Caco-2 (cell line): ENCODE data around the gene LAMC1. TPM values are rescaled to one million over a fixed set of nuclear protein-coding genes. Genes with fewer than 3 reads are reported as not detected.

Experiments
- Bru-seq: library from RNA; stranded (reverse); fragments of 400-500 nt; gene quantifications from one replicate; lab custom pipeline; 2021; lab: Mats Ljungman, UMichigan
- BruChase-seq, 2 experiments: library from RNA; stranded (reverse); fragments of 400-500 nt; gene quantifications; one replicate each; lab custom pipeline; 2021; lab: Mats Ljungman, UMichigan
- BruUV-seq: library from RNA; stranded (reverse); fragments of 400-500 nt; replicated peaks from 2 replicates; lab custom pipeline; 2021; lab: Mats Ljungman, UMichigan
- CTCF ChIA-PET: fragments of 300-600 bp; sonication (Branson Sonifier 250); formaldehyde crosslinking; loops from one replicate; lab custom pipeline; 2022; ENCODE audit warnings: antibody characterized with exemption; lab: Charles Lee
- POLR2A ChIA-PET: fragments of 300-600 bp; sonication (Branson Sonifier 250); formaldehyde crosslinking; loops from one replicate; lab custom pipeline; 2022; ENCODE audit warnings: antibody characterized with exemption; lab: Charles Lee
- DNase-seq, 2 experiments: peaks; one replicate each; pipeline versions ENCODE4 v3.0.0 to v3.0.0-alpha.2; 2020 to 2022
- H3K27me3 ChIP-seq: replicated peaks from 2 replicates; pipeline ENCODE4 v1.6.0; 2011; ENCODE audit warnings: low read length; ENCODE audit not compliant: control insufficient read depth, insufficient read depth
- H3K36me3 ChIP-seq: 2 replicates; pipeline ENCODE4 v1.5.1; 2011; ENCODE audit warnings: low read length; ENCODE audit not compliant: control insufficient read depth, insufficient read depth
- H3K4me1 ChIP-seq: fragments of 250-450 bp; sonication (Bioruptor Pico); 2 replicates; pipeline ENCODE4 v1.5.1; 2020; ENCODE audit warnings: mild to moderate bottlenecking
- H3K4me3 ChIP-seq: 2 replicates; pipeline ENCODE4 v1.5.1; 2011; ENCODE audit warnings: low read depth, mild to moderate bottlenecking, control low read depth, low read length
- H3K9me3 ChIP-seq: fragments of 250-450 bp; sonication (Bioruptor Pico); 2 replicates; pipeline ENCODE4 v1.5.1; 2020; ENCODE audit warnings: mild to moderate bottlenecking, moderate library complexity
- H3K27ac Mint-ChIP-seq: one replicate; pipeline ENCODE4 v1.8.0; 2022; ENCODE audit warnings: mixed read lengths; ENCODE audit not compliant: unreplicated experiment
- H3K27me3 Mint-ChIP-seq: one replicate; pipeline ENCODE4 v1.8.0; 2022; ENCODE audit warnings: mixed read lengths; ENCODE audit not compliant: insufficient read depth, unreplicated experiment
- H3K36me3 Mint-ChIP-seq: one replicate; pipeline ENCODE4 v1.8.0; 2022; ENCODE audit warnings: mild to moderate bottlenecking, mixed read lengths; ENCODE audit not compliant: insufficient read depth, unreplicated experiment
- H3K4me1 Mint-ChIP-seq: one replicate; pipeline ENCODE4 v1.8.0; 2022; ENCODE audit warnings: low read depth, mixed read lengths; ENCODE audit not compliant: unreplicated experiment
- H3K4me3 Mint-ChIP-seq: one replicate; pipeline ENCODE4 v1.8.0; 2022; ENCODE audit warnings: mild to moderate bottlenecking, moderate library complexity, mixed read lengths; ENCODE audit not compliant: unreplicated experiment
- H3K9me3 Mint-ChIP-seq: one replicate; pipeline ENCODE4 v1.8.0; 2022; ENCODE audit warnings: mixed read lengths; ENCODE audit not compliant: unreplicated experiment
- intact Hi-C: fragments of 100-400 bp; cut with micrococcal nuclease; formaldehyde crosslinking; loops from one replicate; pipeline ENCODE4 v1.10.0; 2022; ENCODE audit not compliant: unreplicated experiment
- long read RNA-seq: library from polyadenylated mRNA; stranded (forward); transcript quantifications from one replicate; pipeline ENCODE4 v2.0.0, GENCODE V29; 2022
- total RNA-seq: library from RNA; stranded (reverse); gene quantifications from 2 replicates; pipeline ENCODE4 v1.2.3, GENCODE V29; 2022
- TF ChIP-seq, protein P1 (sequence below), 2 experiments: fragments of 200-600 bp in 1 of 2; IDR thresholded peaks; 1 replicate in 1 of 2; 2 replicates in 1 of 2; pipeline versions ENCODE4 v1.5.1 to v1.8.0; 2011 to 2022; ENCODE audit warnings: antibody characterized with exemption in 1 of 2, control low read depth in 1 of 2, inconsistent platforms in 1 of 2, low read depth in 1 of 2, low read length in 1 of 2, mild to moderate bottlenecking in 1 of 2, moderate library complexity in 1 of 2; ENCODE audit not compliant: insufficient read depth in 1 of 2, severe bottlenecking in 1 of 2, unreplicated experiment in 1 of 2

The LAMC1 gene
- 323 and 350 TPM in 2 replicates for total RNA-seq
- percentile 94 among the genes with signal in this experiment for Bru-seq, nascent RNA
- percentile 90 among the genes with signal in this experiment for BruChase-seq, experiment 1, labeled RNA remaining after a 2-hour chase
- percentile 95 among the genes with signal in this experiment for BruChase-seq, experiment 2, labeled RNA remaining after a 6-hour chase
- long read RNA-seq, full-length matches to known transcripts: 127 of 389 reads
- long read RNA-seq, partial matches to known transcripts: 241 of 389 reads
- long read RNA-seq, other reads (novel, unspliced or antisense): 21 of 389 reads

DNA sequence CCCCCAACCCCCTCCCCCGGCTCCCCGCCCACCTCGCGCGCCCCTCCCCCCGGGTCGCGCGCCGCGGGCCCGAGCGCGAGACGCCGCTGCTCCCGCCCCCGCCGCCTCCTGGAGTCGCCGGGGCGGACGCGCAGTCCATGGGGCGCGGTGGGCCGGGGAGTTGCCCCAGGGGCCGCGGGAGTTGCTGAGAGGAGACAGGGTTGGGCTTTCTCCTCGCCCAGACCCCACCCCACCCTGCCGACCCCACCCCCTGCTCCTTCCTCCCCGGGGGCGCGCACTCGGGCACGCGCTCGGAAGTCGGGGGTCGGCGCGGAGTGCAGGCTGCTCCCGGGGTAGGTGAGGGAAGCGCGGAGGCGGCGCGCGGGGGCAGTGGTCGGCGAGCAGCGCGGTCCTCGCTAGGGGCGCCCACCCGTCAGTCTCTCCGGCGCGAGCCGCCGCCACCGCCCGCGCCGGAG is at the start of gene LAMC1:
LAMC1 (plus strand) TSS at position 275 of the 455 bp plus-strand sequence. CDS start 297 bp downstream, outside the sequence.
- no TSS peak for BruUV-seq
- Mint-ChIP-seq H3K27me3 (no peaks in the 10 kb centered on the region), H3K9me3 (no peaks in the 10 kb centered on the region), H3K36me3 (peaks cover 40% of the 10 kb centered on the region), H3K4me3 (peak within 1 kb of the TSS; percentile 97), H3K27ac (peak within 1 kb of the TSS; percentile 90), H3K4me1 (peaks cover 30% of the 10 kb centered on the region)
- DNase-seq: peak; percentile 94 to 95
- ChIA-PET CTCF (no interaction called here), POLR2A (no interaction called here)
- Histone ChIP-seq H3K4me1 (peaks cover 45% of the 10 kb centered on the region), H3K27me3 (no peaks in the 10 kb centered on the region), H3K9me3 (no peaks in the 10 kb centered on the region), H3K4me3 (peak within 1 kb of the TSS; percentile 92), H3K36me3 (no peaks in the 10 kb centered on the region)
- TF ChIP-seq, protein P1, sequence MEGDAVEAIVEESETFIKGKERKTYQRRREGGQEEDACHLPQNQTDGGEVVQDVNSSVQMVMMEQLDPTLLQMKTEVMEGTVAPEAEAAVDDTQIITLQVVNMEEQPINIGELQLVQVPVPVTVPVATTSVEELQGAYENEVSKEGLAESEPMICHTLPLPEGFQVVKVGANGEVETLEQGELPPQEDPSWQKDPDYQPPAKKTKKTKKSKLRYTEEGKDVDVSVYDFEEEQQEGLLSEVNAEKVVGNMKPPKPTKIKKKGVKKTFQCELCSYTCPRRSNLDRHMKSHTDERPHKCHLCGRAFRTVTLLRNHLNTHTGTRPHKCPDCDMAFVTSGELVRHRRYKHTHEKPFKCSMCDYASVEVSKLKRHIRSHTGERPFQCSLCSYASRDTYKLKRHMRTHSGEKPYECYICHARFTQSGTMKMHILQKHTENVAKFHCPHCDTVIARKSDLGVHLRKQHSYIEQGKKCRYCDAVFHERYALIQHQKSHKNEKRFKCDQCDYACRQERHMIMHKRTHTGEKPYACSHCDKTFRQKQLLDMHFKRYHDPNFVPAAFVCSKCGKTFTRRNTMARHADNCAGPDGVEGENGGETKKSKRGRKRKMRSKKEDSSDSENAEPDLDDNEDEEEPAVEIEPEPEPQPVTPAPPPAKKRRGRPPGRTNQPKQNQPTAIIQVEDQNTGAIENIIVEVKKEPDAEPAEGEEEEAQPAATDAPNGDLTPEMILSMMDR (IDR thresholded peaks at IDR 0.05; ENCODE audit: insufficient read depth in 1 of 2, low read depth in 1 of 2, low read length in 1 of 2, severe bottlenecking in 1 of 2, unreplicated experiment in 1 of 2): no peak
- intact Hi-C loops: loop anchor here (1.0 kb wide), 1 partner anchor 205 kb away; no protein-coding TSS in a partner anchor

DNA sequence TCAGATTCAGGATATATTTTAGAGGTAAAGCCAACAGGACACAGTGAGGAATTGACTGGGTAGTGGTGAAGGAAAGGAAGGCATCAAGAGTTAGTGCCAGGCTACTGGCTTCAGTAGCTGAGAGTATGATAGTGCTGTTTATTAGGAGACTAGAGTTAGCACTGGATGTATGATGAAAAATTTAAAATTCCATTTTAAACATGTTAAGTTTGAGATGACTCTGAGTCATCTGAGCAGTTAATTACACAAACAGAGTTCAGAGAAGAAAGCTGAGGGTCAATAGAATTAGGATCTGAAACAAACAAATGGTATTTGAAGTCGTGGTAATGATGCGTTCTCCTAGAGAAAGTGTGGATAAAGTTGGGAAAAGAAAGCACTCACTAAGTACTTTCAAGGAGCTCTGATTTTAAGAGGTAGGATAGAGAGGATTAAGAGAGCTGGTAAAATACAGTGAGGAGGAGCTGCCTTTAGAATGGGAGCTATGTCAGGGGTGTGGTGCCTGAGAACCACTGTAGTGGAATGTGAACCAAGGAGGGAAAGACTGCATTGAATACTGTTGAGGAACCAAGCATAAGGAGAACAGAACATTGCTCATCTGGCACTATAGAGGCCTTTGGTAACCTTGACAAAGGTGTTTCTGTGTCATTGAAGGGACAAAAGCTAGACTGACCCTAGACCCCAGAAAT is 48.6 kb upstream of the LAMC1 start:
- Mint-ChIP-seq H3K36me3 (no peaks in the 10 kb centered on the region), H3K4me3 (peak overlapping the region; percentile 4), H3K9me3 (no peaks in the 10 kb centered on the region), H3K27ac (peak overlapping the region; percentile 39), H3K4me1 (peaks cover 29% of the 10 kb centered on the region), H3K27me3 (no peaks in the 10 kb centered on the region)
- Histone ChIP-seq H3K4me3 (no peak overlapping the region), H3K27me3 (no peaks in the 10 kb centered on the region), H3K4me1 (peaks cover 80% of the 10 kb centered on the region), H3K36me3 (no peaks in the 10 kb centered on the region), H3K9me3 (no peaks in the 10 kb centered on the region)
- no TSS peak for BruUV-seq
- intact Hi-C loops: no loop called here
- peak in 1 of 2 experiments; percentile 36 for DNase-seq
- POLR2A ChIA-PET: no interaction called here
- CTCF ChIA-PET: interaction anchor here (0.8 to 1.2 kb wide), 2 partner anchors 12 to 45 kb away, joined by 4 to 5 read pairs; no protein-coding TSS in a partner anchor
- TF ChIP-seq, protein P1 (IDR thresholded peaks at IDR 0.05; ENCODE audit: insufficient read depth in 1 of 2, low read depth in 1 of 2, low read length in 1 of 2, severe bottlenecking in 1 of 2, unreplicated experiment in 1 of 2): no peak

DNA sequence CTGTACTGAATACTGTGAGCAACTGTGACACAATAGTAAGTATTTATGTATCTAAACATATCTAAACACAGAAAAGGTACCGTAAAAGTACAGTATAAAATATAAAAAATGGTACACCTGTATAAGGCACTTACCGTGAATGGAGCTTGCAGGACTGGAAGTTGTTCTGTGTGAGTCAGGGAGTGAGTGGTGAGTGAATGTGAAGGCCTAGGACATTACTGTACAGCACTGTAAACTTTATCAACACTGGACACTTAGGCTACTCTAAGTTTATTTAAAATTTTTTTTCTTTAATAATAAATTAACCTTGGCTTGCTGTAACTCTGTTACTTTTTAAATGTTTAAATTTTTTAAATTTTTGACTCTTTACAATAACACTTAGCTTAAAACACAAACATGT is 45.7 kb upstream of the LAMC1 start:
- peaks cover 28% of the 10 kb centered on the region for H3K4me1 Mint-ChIP-seq
- intact Hi-C loops: no loop called here
- POLR2A ChIA-PET: no interaction called here

More for the DNA sequence above, 45.7 kb upstream of the LAMC1 start:
- Histone ChIP-seq H3K27me3 (no peaks in the 10 kb centered on the region), H3K36me3 (no peaks in the 10 kb centered on the region), H3K4me3 (no peak overlapping the region), H3K9me3 (no peaks in the 10 kb centered on the region), H3K4me1 (peaks cover 52% of the 10 kb centered on the region)
- TF ChIP-seq, protein P1 (IDR thresholded peaks at IDR 0.05; ENCODE audit: insufficient read depth in 1 of 2, low read depth in 1 of 2, low read length in 1 of 2, severe bottlenecking in 1 of 2, unreplicated experiment in 1 of 2): no peak
- no peak overlapping the region for H3K27ac Mint-ChIP-seq
- BruUV-seq: no TSS peak
- DNase-seq: no peak
- H3K27me3 Mint-ChIP-seq: no peaks in the 10 kb centered on the region
- CTCF ChIA-PET: no interaction called here
- no peak overlapping the region for H3K4me3 Mint-ChIP-seq
- H3K36me3 Mint-ChIP-seq: no peaks in the 10 kb centered on the region
- H3K9me3 Mint-ChIP-seq: no peaks in the 10 kb centered on the region
